CD14-positive monocyte (primary cell): Measurements from ENCODE around the gene USP44. TPM values are rescaled to one million over a fixed set of nuclear protein-coding genes. Genes with fewer than 3 reads are reported as not detected.

Experiments used
- DNase-seq, 3 donors: peaks; one replicate each; pipeline ENCODE4 v3.0.0-alpha.2; 2011 to 2022
- H2AFZ ChIP-seq: 2 replicates; pipeline ENCODE4 v1.6.0; 2012; ENCODE audit warnings: mild to moderate bottlenecking, low read depth, low read length, inconsistent platforms; ENCODE audit not compliant: insufficient read depth, poor library complexity, severe bottlenecking
- H3K27ac ChIP-seq, 2 donors: 1 replicate in 1 of 2; 2 replicates in 1 of 2; pipeline ENCODE4 v1.5.1; 2012 to 2013; ENCODE audit warnings: low read length in 2 of 2, control low read depth in 1 of 2, inconsistent platforms in 1 of 2, low read depth in 1 of 2, mild to moderate bottlenecking in 1 of 2
- H3K27me3 ChIP-seq, 2 donors: one replicate each; pipeline versions ENCODE4 v1.6.0 to v1.6.1; 2011 to 2013; ENCODE audit warnings: low read length in 2 of 2; ENCODE audit not compliant: control insufficient read depth in 2 of 2, insufficient read depth in 2 of 2
- H3K36me3 ChIP-seq, 2 donors: replicated peaks in 1 of 2; 1 replicate in 1 of 2; 2 replicates in 1 of 2; pipeline versions ENCODE4 v1.5.1 to v1.6.1; 2012 to 2013; ENCODE audit warnings: low read length in 2 of 2, control low read depth in 1 of 2, inconsistent platforms in 1 of 2, mild to moderate bottlenecking in 1 of 2; ENCODE audit not compliant: insufficient read depth in 2 of 2, control insufficient read depth in 1 of 2
- H3K4me1 ChIP-seq, 2 donors: 1 replicate in 1 of 2; 2 replicates in 1 of 2; pipeline versions ENCODE4 v1.5.1 to v1.6.1; 2012 to 2013; ENCODE audit warnings: low read length in 2 of 2, control low read depth in 1 of 2, inconsistent platforms in 1 of 2, mild to moderate bottlenecking in 1 of 2, moderate library complexity in 1 of 2; ENCODE audit not compliant: insufficient read depth in 2 of 2, control insufficient read depth in 1 of 2
- H3K4me2 ChIP-seq: replicated peaks from 2 replicates; pipeline ENCODE3; 2012; ENCODE audit warnings: low read length, moderate library complexity, mild to moderate bottlenecking; ENCODE audit not compliant: poor library complexity, severe bottlenecking; ENCODE audit errors: extremely low read depth
- H3K4me3 ChIP-seq, 3 experiments: fragments of 200-600 bp in 1 of 3; sonication (generic) in 1 of 3; replicated peaks in 1 of 3; 1 replicate in 2 of 3; 2 replicates in 1 of 3; pipeline ENCODE4 v1.5.1; 2011 to 2013; ENCODE audit warnings: low read length in 3 of 3, mild to moderate bottlenecking in 3 of 3, control low read depth in 2 of 3, low read depth in 2 of 3, inconsistent platforms in 1 of 3, moderate library complexity in 1 of 3
- H3K79me2 ChIP-seq: 2 replicates; pipeline ENCODE4 v1.6.0; 2012; ENCODE audit warnings: mild to moderate bottlenecking, control low read depth, inconsistent platforms, low read length, moderate library complexity; ENCODE audit not compliant: insufficient read depth
- H3K9ac ChIP-seq: 2 replicates; pipeline ENCODE4 v1.6.0; 2017; ENCODE audit warnings: low read length, mild to moderate bottlenecking; ENCODE audit not compliant: insufficient read depth, poor library complexity, severe bottlenecking
- H3K9me3 ChIP-seq, 2 donors: replicated peaks in 1 of 2; 1 replicate in 1 of 2; 2 replicates in 1 of 2; pipeline versions ENCODE4 v1.5.1 to v1.6.1; 2012 to 2013; ENCODE audit warnings: low read length in 2 of 2, control low read depth in 1 of 2; ENCODE audit not compliant: control insufficient read depth in 1 of 2, insufficient read depth in 1 of 2
- H4K20me1 ChIP-seq: 2 replicates; pipeline ENCODE4 v1.6.0; 2012; ENCODE audit warnings: mild to moderate bottlenecking, low read length, control low read depth, moderate library complexity; ENCODE audit not compliant: insufficient read depth
- H3K27ac Mint-ChIP-seq, 7 donors: one replicate each; pipeline ENCODE4 v1.8.0; 2020; ENCODE audit warnings: mild to moderate bottlenecking in 7 of 7, mixed read lengths in 7 of 7, moderate library complexity in 6 of 7, inconsistent platforms in 2 of 7
- H3K27me3 Mint-ChIP-seq, 3 donors: one replicate each; pipeline ENCODE4 v1.8.0; 2021 to 2022; ENCODE audit warnings: low read depth in 3 of 3, mild to moderate bottlenecking in 3 of 3, mixed read lengths in 3 of 3, moderate library complexity in 3 of 3, inconsistent platforms in 1 of 3
- H3K36me3 Mint-ChIP-seq, 2 donors: one replicate each; pipeline ENCODE4 v1.8.0; 2020; ENCODE audit warnings: mixed read lengths in 2 of 2, inconsistent platforms in 1 of 2, mild to moderate bottlenecking in 1 of 2
- H3K4me1 Mint-ChIP-seq: one replicate; pipeline ENCODE4 v1.8.0; 2020; ENCODE audit warnings: mild to moderate bottlenecking, mixed read lengths
- H3K4me3 Mint-ChIP-seq, 2 donors: one replicate each; pipeline ENCODE4 v1.8.0; 2020; ENCODE audit warnings: mild to moderate bottlenecking in 2 of 2, mixed read lengths in 2 of 2, moderate library complexity in 1 of 2
- H3K9me3 Mint-ChIP-seq, 7 donors: one replicate each; pipeline ENCODE4 v1.8.0; 2020 to 2022; ENCODE audit warnings: mixed read lengths in 7 of 7, mild to moderate bottlenecking in 6 of 7, moderate library complexity in 6 of 7, inconsistent platforms in 2 of 7
- WGBS: methylation state at CpG from one replicate; pipeline ENCODE4 v1.1.5; 2013; ENCODE audit warnings: missing lambda C conversion rate; ENCODE audit not compliant: insufficient coverage; 5-methylcytosine and 5-hydroxymethylcytosine counted together
- intact Hi-C, 2 donors: fragments of 100-400 bp; cut with micrococcal nuclease; formaldehyde crosslinking; loops; one replicate each; pipeline versions ENCODE4 v1.15.0 to v1.15.1; 2023
- polyA plus RNA-seq, 3 donors: library from polyadenylated mRNA; depleted of rRNA in 1 of 3; unstranded in 2 of 3; stranded (reverse) in 1 of 3; fragments of 300-500 nt in 2 of 3; fragments of >200 nt in 1 of 3; fragmentation: Illumina TruSeq in 2 of 3; gene quantifications; 1 replicate in 2 of 3; 2 replicates in 1 of 3; pipeline ENCODE4 v1.2.3, GENCODE V29; 2012 to 2021
- TF ChIP-seq, protein P1 (sequence below): fragments of 200-600 bp; IDR thresholded peaks from one replicate; pipeline ENCODE4 v1.8.0; 2022; ENCODE audit warnings: antibody characterized with exemption, mild to moderate bottlenecking

Gene USP44
- polyA plus RNA-seq, 3 donors, result 0.12 to 0.13 TPM; not detected in 1

DNA sequence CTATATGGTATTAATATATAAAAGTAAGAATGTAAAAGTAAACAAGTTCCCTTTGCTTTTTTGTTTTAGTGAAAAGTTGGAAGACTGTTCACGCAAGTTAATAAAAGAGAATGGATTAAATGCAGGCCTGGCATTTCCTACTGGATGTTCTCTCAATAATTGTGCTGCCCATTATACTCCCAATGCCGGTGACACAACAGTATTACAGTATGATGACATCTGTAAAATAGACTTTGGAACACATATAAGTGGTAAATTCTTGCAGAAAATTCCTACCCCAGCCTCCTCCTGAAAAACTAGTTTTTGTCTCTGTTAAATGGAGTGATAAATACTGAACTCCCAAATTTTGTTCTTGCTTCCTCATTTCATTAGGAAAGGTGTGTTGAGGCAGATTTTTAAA lies 56.4 kb downstream of the USP44 start:
- Mint-ChIP-seq H3K36me3 (peaks cover 70 to 82% of the 10 kb centered on the region in 2 donors), H3K4me1 (no peaks in the 10 kb centered on the region), H3K9me3 (peaks cover 0 to 5% (median 0%) of the 10 kb centered on the region in 7 donors), H3K27me3 (no peaks in the 10 kb centered on the region), H3K27ac (peak overlapping the region in 1 of 7 donors; percentile 26), H3K4me3 (no peak overlapping the region)
- H3K4me3 ChIP-seq, result no peak overlapping the region
- no peak overlapping the region for H3K27ac ChIP-seq
- H4K20me1 ChIP-seq, result no peaks in the 10 kb centered on the region
- intact Hi-C loops, result no loop called here
- no peak overlapping the region for H3K4me2 ChIP-seq
- TF ChIP-seq, protein P1, sequence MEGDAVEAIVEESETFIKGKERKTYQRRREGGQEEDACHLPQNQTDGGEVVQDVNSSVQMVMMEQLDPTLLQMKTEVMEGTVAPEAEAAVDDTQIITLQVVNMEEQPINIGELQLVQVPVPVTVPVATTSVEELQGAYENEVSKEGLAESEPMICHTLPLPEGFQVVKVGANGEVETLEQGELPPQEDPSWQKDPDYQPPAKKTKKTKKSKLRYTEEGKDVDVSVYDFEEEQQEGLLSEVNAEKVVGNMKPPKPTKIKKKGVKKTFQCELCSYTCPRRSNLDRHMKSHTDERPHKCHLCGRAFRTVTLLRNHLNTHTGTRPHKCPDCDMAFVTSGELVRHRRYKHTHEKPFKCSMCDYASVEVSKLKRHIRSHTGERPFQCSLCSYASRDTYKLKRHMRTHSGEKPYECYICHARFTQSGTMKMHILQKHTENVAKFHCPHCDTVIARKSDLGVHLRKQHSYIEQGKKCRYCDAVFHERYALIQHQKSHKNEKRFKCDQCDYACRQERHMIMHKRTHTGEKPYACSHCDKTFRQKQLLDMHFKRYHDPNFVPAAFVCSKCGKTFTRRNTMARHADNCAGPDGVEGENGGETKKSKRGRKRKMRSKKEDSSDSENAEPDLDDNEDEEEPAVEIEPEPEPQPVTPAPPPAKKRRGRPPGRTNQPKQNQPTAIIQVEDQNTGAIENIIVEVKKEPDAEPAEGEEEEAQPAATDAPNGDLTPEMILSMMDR, result no peak
- no CpG with 5 or more reads among the region's 2 CpGs for WGBS
- no peaks in the 10 kb centered on the region for H3K79me2 ChIP-seq
- H2AFZ ChIP-seq, result no peak overlapping the region
- H3K27me3 ChIP-seq, result no peaks in the 10 kb centered on the region
- H3K9ac ChIP-seq, result no peak overlapping the region
- H3K9me3 ChIP-seq, result no peaks in the 10 kb centered on the region
- H3K4me1 ChIP-seq, result no peaks in the 10 kb centered on the region
- peaks cover 71 to 95% of the 10 kb centered on the region in 2 donors for H3K36me3 ChIP-seq
- DNase-seq, result no peak

DNA sequence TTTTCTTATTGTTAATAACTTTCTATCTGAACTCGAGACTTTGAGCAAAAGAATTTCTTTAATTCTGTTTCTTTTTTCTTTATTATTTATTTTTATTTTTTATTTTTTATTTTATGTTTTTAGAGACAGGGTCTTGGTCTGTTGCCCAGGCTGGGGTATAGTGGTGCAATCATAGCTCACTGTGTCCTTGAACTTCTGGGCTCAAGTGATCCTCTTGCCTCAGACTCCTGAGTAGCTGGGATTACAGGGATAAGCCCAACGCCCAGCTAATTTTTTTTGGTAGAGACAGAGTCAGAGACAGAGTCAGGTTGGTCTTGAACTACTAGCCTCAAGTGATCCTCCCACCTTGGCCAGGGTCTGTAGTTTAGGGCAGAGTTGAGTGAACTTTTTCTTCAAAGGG lies 58.8 kb downstream of the USP44 start:
- Histone ChIP-seq H4K20me1 (no peaks in the 10 kb centered on the region), H3K9me3 (no peaks in the 10 kb centered on the region), H3K79me2 (no peaks in the 10 kb centered on the region), H3K4me3 (no peak overlapping the region), H3K27ac (no peak overlapping the region), H3K36me3 (peaks cover 62 to 97% of the 10 kb centered on the region in 2 donors), H3K9ac (no peak overlapping the region), H3K27me3 (no peaks in the 10 kb centered on the region), H3K4me2 (no peak overlapping the region), H3K4me1 (no peaks in the 10 kb centered on the region), H2AFZ (no peak overlapping the region)
- no peak for DNase-seq
- no CpG with 5 or more reads among the region's 2 CpGs for WGBS
- intact Hi-C loops, result no loop called here
- H3K4me3 Mint-ChIP-seq, result no peak overlapping the region
- H3K27me3 Mint-ChIP-seq, result no peaks in the 10 kb centered on the region
- TF ChIP-seq, protein P1, result no peak
- H3K36me3 Mint-ChIP-seq, result peaks cover 63 to 76% of the 10 kb centered on the region in 2 donors
- peaks cover 0 to 2% (median 0%) of the 10 kb centered on the region in 7 donors for H3K9me3 Mint-ChIP-seq
- H3K27ac Mint-ChIP-seq, result no peak overlapping the region
- H3K4me1 Mint-ChIP-seq, result no peaks in the 10 kb centered on the region
